ENCODE data around the gene TENM4. TPM values are rescaled to one million over a fixed set of nuclear protein-coding genes. Genes with fewer than 3 reads are reported as not detected.

The TENM4 gene
- polyA plus RNA-seq, 1 donor from 2014 or later: 16.8 TPM

GRCh38 chr11:78722786-78723185 is 718.0 kb downstream of the TENM4 start:
- no peaks in the 10 kb centered on the region for H4K20me1 ChIP-seq (ENCODE audit: insufficient read depth)
- H3K4me3 ChIP-seq (ENCODE audit: low read length): no peak overlapping the region
- peaks cover 14% of the 10 kb centered on the region for H3K36me3 ChIP-seq (ENCODE audit: insufficient read depth, low read length)
- H3K79me2 ChIP-seq (replicated peaks; ENCODE audit: insufficient read depth, low read length): no peaks in the 10 kb centered on the region
- H3F3A ChIP-seq (ENCODE audit: insufficient read depth, low read length, poor library complexity, severe bottlenecking): no peaks in the 10 kb centered on the region
- no peaks in the 10 kb centered on the region for H3K27me3 ChIP-seq (ENCODE audit: insufficient read depth, low read depth, low read length)
- no peak overlapping the region for H3K27ac ChIP-seq (ENCODE audit: low read length)
- no peaks in the 10 kb centered on the region for H3K9me3 ChIP-seq (ENCODE audit: low read length)
- no peak overlapping the region for H3K4me2 ChIP-seq (ENCODE audit: low read length)
- no peaks in the 10 kb centered on the region for H3K9me2 ChIP-seq (ENCODE audit: insufficient read depth, low read length)
- H2AFZ ChIP-seq (ENCODE audit: low read depth, low read length): no peak overlapping the region
- no peak for TF ChIP-seq SMC3 (conservative IDR thresholded peaks at IDR 0.05; ENCODE audit: poor library complexity)
- no peak for TF ChIP-seq CTCF (IDR thresholded peaks at IDR 0.05; ENCODE audit: poor library complexity, severe bottlenecking)
- no peak for TF ChIP-seq TAF1 (IDR thresholded peaks at IDR 0.05; ENCODE audit: low read depth)
- TF ChIP-seq REST (IDR thresholded peaks at IDR 0.05; ENCODE audit: borderline replicate concordance): no peak
- TF ChIP-seq POLR2AphosphoS5 (IDR thresholded peaks at IDR 0.05): no peak
- no peak for TF ChIP-seq RAD21 (conservative IDR thresholded peaks at IDR 0.05)
- no peak for TF ChIP-seq MXI1 (conservative IDR thresholded peaks at IDR 0.05; ENCODE audit: poor library complexity, severe bottlenecking)
- TF ChIP-seq EP300 (conservative IDR thresholded peaks at IDR 0.05; ENCODE audit: poor library complexity, severe bottlenecking): no peak
- no peak for TF ChIP-seq EZH2 (IDR thresholded peaks at IDR 0.05; ENCODE audit: borderline replicate concordance, insufficient read depth, low read length, poor library complexity, severe bottlenecking)
- no peak overlapping the region for H3K9ac ChIP-seq (ENCODE audit: low read length)

- no peak overlapping the region for H3K4me2 ChIP-seq (ENCODE audit: low read length)
- no peaks in the 10 kb centered on the region for H3K79me2 ChIP-seq (replicated peaks; ENCODE audit: insufficient read depth, low read length)
- H2AFZ ChIP-seq (ENCODE audit: low read depth, low read length): no peak overlapping the region
- H3K9ac ChIP-seq (ENCODE audit: low read length): no peak overlapping the region
- H3K4me3 ChIP-seq (ENCODE audit: low read length): no peak overlapping the region
- H3K9me2 ChIP-seq (ENCODE audit: insufficient read depth, low read length): no peaks in the 10 kb centered on the region
- TF ChIP-seq MXI1 (conservative IDR thresholded peaks at IDR 0.05; ENCODE audit: poor library complexity, severe bottlenecking): peak; percentile 42
- TF ChIP-seq POLR2AphosphoS5 (IDR thresholded peaks at IDR 0.05): peak; percentile 60
- TF ChIP-seq RAD21 (conservative IDR thresholded peaks at IDR 0.05): no peak
- TF ChIP-seq CTCF (IDR thresholded peaks at IDR 0.05; ENCODE audit: poor library complexity, severe bottlenecking): no peak
- no peak for TF ChIP-seq EZH2 (IDR thresholded peaks at IDR 0.05; ENCODE audit: borderline replicate concordance, insufficient read depth, low read length, poor library complexity, severe bottlenecking)
- no peak for TF ChIP-seq TAF1 (IDR thresholded peaks at IDR 0.05; ENCODE audit: low read depth)
- TF ChIP-seq EP300 (conservative IDR thresholded peaks at IDR 0.05; ENCODE audit: poor library complexity, severe bottlenecking): peak; percentile 87
- TF ChIP-seq SMC3 (conservative IDR thresholded peaks at IDR 0.05; ENCODE audit: poor library complexity): no peak
- TF ChIP-seq REST (IDR thresholded peaks at IDR 0.05; ENCODE audit: borderline replicate concordance): peak; percentile 12
- H3F3A ChIP-seq (ENCODE audit: insufficient read depth, low read length, poor library complexity, severe bottlenecking): no peaks in the 10 kb centered on the region
- peak overlapping the region; percentile 38 for H3K27ac ChIP-seq (ENCODE audit: low read length)
- no peaks in the 10 kb centered on the region for H3K9me3 ChIP-seq (ENCODE audit: low read length)
- peaks cover 1% of the 10 kb centered on the region for H3K36me3 ChIP-seq (ENCODE audit: insufficient read depth, low read length)
- H3K27me3 ChIP-seq (ENCODE audit: insufficient read depth, low read depth, low read length): no peaks in the 10 kb centered on the region
- H4K20me1 ChIP-seq (ENCODE audit: insufficient read depth): no peaks in the 10 kb centered on the region
Measured at GRCh38 chr11:78720281-78720989, 720.4 kb downstream of the TENM4 start.
